Measurements from ENCODE around the gene LRCH1. TPM values are rescaled to one million over a fixed set of nuclear protein-coding genes. Genes with fewer than 3 reads are reported as not detected.

The LRCH1 gene
- total and polyA plus RNA-seq, 8 donors: 16.1 to 30.5 (median 26.8) TPM

DNA sequence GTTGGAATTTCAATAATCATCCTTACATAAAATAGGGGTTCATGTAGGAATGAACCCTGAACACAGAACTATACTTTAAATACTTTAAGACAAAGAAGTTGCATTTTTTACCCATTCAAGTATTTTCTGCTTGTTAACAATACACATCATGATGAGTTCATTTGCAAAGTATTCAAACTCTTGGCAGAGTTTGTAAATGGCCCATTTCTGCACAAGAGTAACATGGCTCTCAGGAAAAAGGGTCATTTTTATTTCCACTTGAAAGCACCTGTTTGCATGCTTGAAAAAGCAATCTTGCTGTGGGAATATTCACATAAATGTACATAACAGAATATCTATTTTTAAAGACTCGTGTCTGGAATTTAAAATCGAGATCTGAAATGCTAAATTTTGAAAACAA is 225.9 kb downstream of the LRCH1 start:
- no peaks in the 10 kb centered on the region for H3K4me1 ChIP-seq
- DNase-seq (no peak), ATAC-seq (no peak)
- TF ChIP-seq, protein P1, sequence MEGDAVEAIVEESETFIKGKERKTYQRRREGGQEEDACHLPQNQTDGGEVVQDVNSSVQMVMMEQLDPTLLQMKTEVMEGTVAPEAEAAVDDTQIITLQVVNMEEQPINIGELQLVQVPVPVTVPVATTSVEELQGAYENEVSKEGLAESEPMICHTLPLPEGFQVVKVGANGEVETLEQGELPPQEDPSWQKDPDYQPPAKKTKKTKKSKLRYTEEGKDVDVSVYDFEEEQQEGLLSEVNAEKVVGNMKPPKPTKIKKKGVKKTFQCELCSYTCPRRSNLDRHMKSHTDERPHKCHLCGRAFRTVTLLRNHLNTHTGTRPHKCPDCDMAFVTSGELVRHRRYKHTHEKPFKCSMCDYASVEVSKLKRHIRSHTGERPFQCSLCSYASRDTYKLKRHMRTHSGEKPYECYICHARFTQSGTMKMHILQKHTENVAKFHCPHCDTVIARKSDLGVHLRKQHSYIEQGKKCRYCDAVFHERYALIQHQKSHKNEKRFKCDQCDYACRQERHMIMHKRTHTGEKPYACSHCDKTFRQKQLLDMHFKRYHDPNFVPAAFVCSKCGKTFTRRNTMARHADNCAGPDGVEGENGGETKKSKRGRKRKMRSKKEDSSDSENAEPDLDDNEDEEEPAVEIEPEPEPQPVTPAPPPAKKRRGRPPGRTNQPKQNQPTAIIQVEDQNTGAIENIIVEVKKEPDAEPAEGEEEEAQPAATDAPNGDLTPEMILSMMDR (IDR thresholded peaks at IDR 0.05): no peak
- H3K27me3 ChIP-seq: no peaks in the 10 kb centered on the region
- H3K9me3 ChIP-seq: no peaks in the 10 kb centered on the region
- intact Hi-C loops (cut with DNase I): no loop called here
- no peak overlapping the region for H3K27ac ChIP-seq
- H3K36me3 ChIP-seq: peaks cover 0 to 93% of the 10 kb centered on the region in 2 donors
- H3K4me3 ChIP-seq: no peak overlapping the region

DNA sequence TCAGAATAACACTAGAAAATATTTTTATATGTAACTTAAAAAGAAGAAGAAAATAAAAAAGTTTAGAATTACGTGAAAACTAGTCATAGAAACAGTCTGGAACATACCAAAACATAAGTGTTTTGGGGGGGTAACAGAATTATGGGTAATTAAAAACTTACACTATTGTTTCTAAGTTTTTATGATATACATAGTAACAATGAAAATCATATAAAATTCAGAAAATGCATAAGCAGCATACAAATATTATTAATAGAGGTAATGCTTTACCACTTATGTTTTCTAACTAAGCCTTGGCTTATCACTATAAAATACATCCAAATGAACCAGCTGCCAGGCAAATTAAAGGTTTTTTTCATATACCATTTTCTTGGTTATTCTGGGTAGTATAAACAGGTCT is 229.1 kb downstream of the LRCH1 start:
- DNase-seq (no peak), ATAC-seq (no peak)
- Histone ChIP-seq H3K4me1 (no peaks in the 10 kb centered on the region), H3K4me3 (no peak overlapping the region), H3K27ac (no peak overlapping the region), H3K27me3 (no peaks in the 10 kb centered on the region), H3K36me3 (peaks cover 0 to 93% of the 10 kb centered on the region in 2 donors), H3K9me3 (no peaks in the 10 kb centered on the region)
- intact Hi-C loops (cut with DNase I): no loop called here
- TF ChIP-seq, protein P1 (IDR thresholded peaks at IDR 0.05): no peak

DNA sequence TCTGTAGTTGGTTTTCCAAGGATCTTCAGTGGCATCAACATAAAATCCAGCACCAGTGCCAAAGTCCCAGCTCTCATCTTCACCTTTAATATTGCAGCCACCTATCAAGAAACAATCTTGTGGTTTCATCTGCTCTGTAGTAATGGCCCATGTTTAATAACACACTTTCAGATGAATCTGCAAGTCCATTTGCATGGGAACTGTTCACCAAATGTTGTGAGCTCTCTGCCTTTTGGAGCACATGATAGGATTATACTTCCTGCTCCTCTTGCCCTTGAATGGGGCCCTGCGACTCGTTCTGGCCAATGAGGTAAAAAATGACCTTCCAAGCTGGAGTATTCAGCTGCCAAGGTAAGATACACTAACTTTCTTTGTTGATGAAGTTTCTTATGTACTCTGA is 229.7 kb downstream of the LRCH1 start:
- Histone ChIP-seq H3K27ac (no peak overlapping the region), H3K4me1 (no peaks in the 10 kb centered on the region), H3K4me3 (no peak overlapping the region), H3K36me3 (peaks cover 0 to 89% of the 10 kb centered on the region in 2 donors), H3K9me3 (no peaks in the 10 kb centered on the region), H3K27me3 (no peaks in the 10 kb centered on the region)
- intact Hi-C loops (cut with DNase I): no loop called here
- TF ChIP-seq, protein P1 (IDR thresholded peaks at IDR 0.05): no peak
- DNase-seq (no peak), ATAC-seq (no peak)

DNA sequence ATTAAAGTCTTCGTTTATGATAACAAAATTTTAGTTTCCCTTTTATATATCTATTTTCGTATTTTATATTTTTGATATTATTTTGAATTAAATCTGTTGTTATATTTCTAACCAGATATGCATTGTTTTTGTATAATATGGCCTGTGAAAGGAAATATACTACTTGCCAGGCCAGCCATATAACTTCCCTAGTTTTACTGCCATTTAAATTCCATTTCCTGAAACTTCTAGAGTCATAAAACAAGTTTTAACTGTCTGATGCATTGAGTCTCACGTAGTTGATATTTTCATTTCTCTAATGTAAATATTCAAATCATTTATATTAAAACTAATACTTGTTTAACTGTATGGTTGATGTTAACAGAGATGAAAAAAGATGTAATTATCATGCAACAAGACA is 230.5 kb downstream of the LRCH1 start:
- ATAC-seq (no peak), DNase-seq (no peak)
- Histone ChIP-seq H3K4me3 (no peak overlapping the region), H3K27me3 (no peaks in the 10 kb centered on the region), H3K4me1 (no peaks in the 10 kb centered on the region), H3K36me3 (peaks cover 0 to 91% of the 10 kb centered on the region in 2 donors), H3K27ac (no peak overlapping the region), H3K9me3 (no peaks in the 10 kb centered on the region)
- intact Hi-C loops (cut with DNase I): no loop called here
- TF ChIP-seq, protein P1 (IDR thresholded peaks at IDR 0.05): no peak

DNA sequence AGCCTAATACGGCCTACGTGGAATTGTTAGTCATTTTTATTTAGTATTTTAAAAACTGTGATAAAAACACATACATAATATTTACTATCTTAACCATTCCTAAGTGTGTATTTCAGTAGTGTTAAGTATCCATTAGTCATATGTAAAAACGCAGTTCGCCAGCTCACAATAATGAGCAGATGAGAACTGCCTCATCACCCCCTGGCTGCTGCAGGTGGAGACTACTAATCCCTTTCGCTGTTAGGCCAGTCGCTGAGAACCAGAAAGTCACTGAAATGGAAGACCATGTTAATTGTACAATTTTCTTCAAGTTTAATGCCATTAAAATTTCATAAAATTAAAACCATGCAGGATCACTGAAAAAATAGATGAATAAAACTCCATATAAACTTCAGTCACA is 242.4 kb downstream of the LRCH1 start:
- intact Hi-C loops (cut with DNase I): no loop called here
- DNase-seq (no peak), ATAC-seq (no peak)
- H3K4me1 ChIP-seq: peaks cover 7 to 40% of the 10 kb centered on the region in 2 donors
- H3K27ac ChIP-seq: no peak overlapping the region
- H3K4me3 ChIP-seq: peak overlapping the region in 1 of 2 donors; percentile 87
- no peaks in the 10 kb centered on the region for H3K9me3 ChIP-seq
- no peaks in the 10 kb centered on the region for H3K27me3 ChIP-seq
- TF ChIP-seq, protein P1 (IDR thresholded peaks at IDR 0.05): no peak
- peaks cover 0 to 10% of the 10 kb centered on the region in 2 donors for H3K36me3 ChIP-seq

All from left lung (tissue), 10 donors.